ENCODE data around the gene CRYGD. TPM values are rescaled to one million over a fixed set of nuclear protein-coding genes. Genes with fewer than 3 reads are reported as not detected.

Gene CRYGD
- total and polyA plus RNA-seq, 3 donors from 2014 or later, result 2.5 TPM; not detected in 2

DNA sequence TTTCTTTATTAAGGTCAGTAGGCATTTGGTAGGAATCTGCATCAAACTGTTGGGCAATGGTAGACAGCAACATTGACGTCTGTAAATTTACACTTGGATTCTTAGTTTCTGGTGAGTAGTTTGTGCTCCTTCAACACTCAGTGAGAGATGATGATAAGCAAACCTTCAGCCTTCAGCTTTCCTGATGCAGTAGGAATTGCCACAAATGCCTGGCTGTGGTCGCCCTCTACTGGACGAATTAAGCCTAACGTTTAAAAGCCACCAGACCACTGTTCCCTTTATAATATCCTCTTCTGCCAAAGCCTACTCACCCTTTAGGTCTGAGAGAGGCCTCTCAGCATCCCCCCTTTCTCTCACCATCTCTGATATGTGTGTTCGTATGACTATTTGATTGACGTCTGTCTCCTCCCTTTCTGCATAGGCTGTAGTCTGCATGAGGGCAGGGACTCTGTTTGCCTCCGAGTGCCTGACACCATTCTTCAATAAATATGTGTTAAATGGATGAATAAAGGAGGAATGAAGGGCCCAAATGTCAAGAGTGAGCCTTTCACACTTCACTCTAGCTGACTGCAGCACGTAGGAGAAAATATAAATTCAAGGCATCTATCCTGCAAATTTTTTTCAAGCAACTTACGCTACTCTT is 52.0 kb downstream of the CRYGD start:
- H3K4me3 ChIP-seq, result no peak overlapping the region
- intact Hi-C loops (cut with DNase I; ENCODE audit: low total_unique reads), result loop anchor here (10.0 kb wide), 1 partner anchor 328 kb away; no protein-coding TSS in a partner anchor
- TF ChIP-seq POLR2A (IDR thresholded peaks at IDR 0.05), result no peak
- TF ChIP-seq CTCF (IDR thresholded peaks at IDR 0.05), result peak in 2 of 3 experiments; percentile 64 to 77
- no peaks in the 10 kb centered on the region for H3K36me3 ChIP-seq (ENCODE audit: low read depth, missing control alignments)
- 32 to 33% methylated on average over 9 of the region's 9 CpGs for WGBS, 2 donors
- H3K27me3 ChIP-seq, result no peaks in the 10 kb centered on the region
- peak; percentile 83 for DNase-seq
- no peaks in the 10 kb centered on the region for H3K9me3 ChIP-seq
- H3K27ac ChIP-seq, result no peak overlapping the region
- H3K4me1 ChIP-seq, result no peaks in the 10 kb centered on the region

Other genes with a start within 250 kb of the CRYGD start
- 10 to 100 TPM; 21.9 to 24.6 TPM for gene PLEKHM3, start 99.0 kb downstream of the CRYGD start, total RNA-seq
- 12.5 TPM for gene PLEKHM3, start 99.0 kb downstream of the CRYGD start, polyA plus RNA-seq (ENCODE audit: insufficient read depth, low read depth, low replicate concordance)
- gene CRYGC, start 5.3 kb upstream of the CRYGD start, total RNA-seq, result 1 to 10 TPM in 1 of 2 donors, not detected in 1; 2.2 TPM
- gene CRYGC, start 5.3 kb upstream of the CRYGD start, polyA plus RNA-seq (ENCODE audit: insufficient read depth, low read depth, low replicate concordance), result 2.7 TPM
- under 1 TPM; 0.56 to 0.79 TPM for gene CRYGB, start 21.6 kb upstream of the CRYGD start, total RNA-seq
- not detected for gene CRYGB, start 21.6 kb upstream of the CRYGD start, polyA plus RNA-seq (ENCODE audit: insufficient read depth, low read depth, low replicate concordance)
- not detected for gene CRYGA, start 39.1 kb upstream of the CRYGD start, total RNA-seq
- not detected for gene CRYGA, start 39.1 kb upstream of the CRYGD start, polyA plus RNA-seq (ENCODE audit: insufficient read depth, low read depth, low replicate concordance)
- gene C2orf80, start 65.5 kb upstream of the CRYGD start, total RNA-seq, result not detected
- not detected for gene C2orf80, start 65.5 kb upstream of the CRYGD start, polyA plus RNA-seq (ENCODE audit: insufficient read depth, low read depth, low replicate concordance)
- gene IDH1, start 130.5 kb upstream of the CRYGD start, total RNA-seq, result 100 to 1,000 TPM in 1 of 2 donors, 10 to 100 TPM in 1; 80.0 to 120 TPM
- 93.4 TPM for gene IDH1, start 130.5 kb upstream of the CRYGD start, polyA plus RNA-seq (ENCODE audit: insufficient read depth, low read depth, low replicate concordance)
- 10 to 100 TPM; 50.0 to 55.0 TPM for gene PIKFYVE, start 141.7 kb upstream of the CRYGD start, total RNA-seq
- 29.0 TPM for gene PIKFYVE, start 141.7 kb upstream of the CRYGD start, polyA plus RNA-seq (ENCODE audit: insufficient read depth, low read depth, low replicate concordance)

All from testis (tissue), 3 donors.